GM04504 (cell line): ENCODE measurements around the gene NAA80.

ENCODE experiments used
- DNase-seq: peaks from one replicate; pipeline ENCODE4 v3.0.0-alpha.2; 2012; ENCODE audit warnings: low read depth

NAA80 gene

DNA sequence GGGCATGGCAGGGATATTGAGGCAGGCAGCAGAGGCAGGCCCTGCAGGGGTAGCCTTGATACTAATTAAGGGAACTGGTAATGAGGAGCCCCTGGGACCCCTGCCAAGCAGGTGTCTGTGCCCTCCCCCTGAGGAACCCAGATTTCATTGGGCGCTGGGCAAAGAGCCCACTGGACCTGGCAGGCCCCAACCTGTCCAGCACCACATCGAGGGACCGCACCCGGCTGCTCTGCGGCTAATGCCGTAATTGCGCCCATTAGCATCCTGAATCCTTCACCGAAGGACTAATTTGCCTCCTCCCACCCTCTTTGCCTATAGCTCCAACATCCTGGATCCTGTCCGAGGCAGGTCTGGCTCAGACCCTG is 44.0 kb downstream of the NAA80 start:
- DNase-seq: no peak

DNA sequence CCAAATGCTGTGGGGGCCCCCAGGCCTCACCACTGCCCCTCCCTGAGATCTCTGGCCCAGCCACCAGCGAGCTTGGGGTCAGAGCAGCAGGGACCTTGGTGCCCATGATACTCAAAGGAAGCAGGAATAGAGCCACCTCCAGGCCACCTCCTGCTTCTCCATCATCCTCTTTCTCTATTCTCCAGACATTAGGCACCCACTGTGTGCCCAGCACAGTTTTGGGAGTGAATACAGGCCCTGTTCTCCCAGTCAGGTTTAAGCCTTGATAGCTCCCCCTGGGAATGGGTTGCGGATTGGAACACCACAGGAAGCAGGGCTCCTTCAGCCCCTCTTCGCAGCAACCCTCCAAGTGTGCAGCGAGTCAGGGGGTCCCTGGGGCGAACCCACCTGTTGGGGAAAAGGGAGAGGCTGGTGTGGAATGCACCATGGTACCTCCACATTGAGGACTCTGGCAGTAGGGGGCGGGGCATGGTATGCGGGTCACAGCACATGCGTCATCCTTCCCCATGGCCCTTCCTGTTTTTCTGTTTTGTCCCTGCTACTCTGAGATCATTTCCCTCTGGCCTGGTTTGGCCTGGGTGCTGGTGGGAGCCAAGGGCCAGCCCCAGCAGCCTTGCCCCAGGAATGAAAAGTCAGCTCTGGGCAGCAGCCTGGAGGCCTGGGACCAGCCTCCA is 44.5 kb downstream of the NAA80 start:
- DNase-seq: no peak

DNA sequence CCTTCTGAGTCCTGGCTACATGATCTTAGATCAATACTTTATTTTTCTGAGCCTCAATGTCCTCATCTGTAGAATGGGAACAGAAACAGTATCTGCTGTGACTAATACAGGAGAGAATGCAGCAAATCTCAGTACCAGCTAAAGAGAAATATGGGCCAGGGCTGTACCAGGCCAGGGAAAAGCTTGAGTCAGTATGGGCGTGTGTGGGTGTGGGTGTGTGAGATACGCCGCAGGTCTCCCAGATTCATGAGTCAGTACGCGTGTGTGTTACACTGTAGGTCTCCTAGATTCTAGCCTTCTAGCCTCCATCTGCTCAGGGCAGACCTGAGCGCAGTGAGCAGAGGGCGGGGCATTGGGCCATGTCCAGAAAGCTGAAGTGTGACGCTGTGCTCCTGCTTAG is 48.0 kb downstream of the NAA80 start:
- DNase-seq: no peak

DNA sequence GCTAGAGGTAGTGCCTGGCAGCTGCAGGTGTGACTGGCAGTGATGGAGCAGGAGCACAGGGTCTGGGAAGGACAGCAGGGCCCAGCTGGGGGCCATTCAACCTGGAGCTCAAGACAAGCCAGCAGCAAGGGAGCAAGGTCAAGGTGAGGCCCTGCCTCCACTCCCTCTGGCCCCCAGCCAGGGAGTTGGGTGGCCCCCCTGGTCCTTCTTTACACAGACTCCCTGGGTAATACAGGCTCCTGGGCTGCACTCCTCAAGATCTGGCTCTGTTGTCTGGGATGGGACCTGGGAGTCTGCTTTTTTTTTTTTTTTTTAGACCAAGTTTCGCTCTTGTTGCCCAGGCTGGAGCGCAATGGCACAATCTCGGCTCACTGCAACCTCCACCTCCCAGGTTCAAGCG is 48.7 kb downstream of the NAA80 start:
- DNase-seq: no peak

DNA sequence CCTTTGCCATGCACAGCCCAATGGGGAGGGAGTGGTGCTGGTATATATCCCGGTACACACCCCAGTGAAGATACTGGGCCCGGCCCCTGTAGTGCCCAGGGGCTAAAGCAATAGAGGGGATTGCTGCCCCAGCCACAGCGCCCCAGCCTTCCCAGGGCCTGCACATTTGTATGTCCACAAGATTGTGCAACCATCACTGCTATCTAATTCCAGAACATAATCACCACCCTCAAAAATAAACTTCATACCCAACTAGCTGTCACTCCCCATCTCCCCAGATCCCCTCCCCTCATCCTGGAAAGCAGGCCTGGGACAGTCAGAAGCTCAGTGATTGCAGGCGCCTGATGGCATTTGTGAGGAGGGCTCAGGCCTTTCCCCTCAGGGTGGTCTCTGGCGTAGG is 49.7 kb downstream of the NAA80 start:
- no peak for DNase-seq

DNA sequence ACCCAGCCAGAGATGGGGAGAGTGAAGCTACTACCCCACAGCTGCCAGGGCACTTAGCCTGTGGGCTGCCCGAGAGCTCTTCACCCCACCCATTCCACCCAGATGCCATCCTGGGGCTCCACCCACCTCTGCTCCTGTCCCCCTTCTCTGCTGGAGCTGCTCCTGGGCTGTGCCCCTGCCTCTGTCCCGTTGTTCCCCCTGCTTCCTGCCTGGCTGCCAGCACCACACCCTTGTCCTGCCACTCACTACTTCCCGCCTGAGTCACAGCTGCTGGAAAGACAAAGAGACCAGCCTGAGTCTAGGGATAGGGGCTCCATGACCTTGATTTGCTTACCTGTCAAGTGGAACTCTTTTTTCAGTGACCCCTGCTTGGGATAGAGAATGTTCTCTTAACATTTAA is 50.8 kb downstream of the NAA80 start:
- DNase-seq: no peak

DNA sequence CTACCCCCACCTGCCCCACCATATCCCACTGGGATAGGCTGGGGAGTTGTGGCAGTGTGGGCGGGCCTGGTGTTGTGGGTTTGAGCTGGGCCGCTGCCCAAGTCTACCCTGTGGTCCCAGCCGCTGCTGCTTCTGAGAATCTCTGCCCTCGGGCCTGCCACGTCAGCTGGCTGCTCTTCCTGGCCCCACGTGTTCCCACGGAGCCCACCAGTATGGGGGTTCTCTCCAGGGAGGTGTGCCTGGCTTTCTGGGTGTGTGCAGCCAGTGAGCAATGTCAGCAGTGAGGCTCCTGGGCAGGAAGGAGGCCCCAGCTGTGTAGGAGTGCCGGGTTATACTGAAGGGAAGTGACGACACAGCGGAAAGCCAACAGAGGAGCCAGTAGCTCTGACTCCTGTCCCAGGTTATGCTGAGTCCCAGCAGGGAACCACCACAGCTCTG is 52.7 kb downstream of the NAA80 start:
- DNase-seq: peak; percentile 88
